ENCODE data around the gene ATP6V0A1.
A peak's percentile ranks its signal among the peaks of the same experiment; 100 is the strongest.
"Not testable (repeated sequence)": the region's sequence is repeated elsewhere in the genome, so short reads cannot be mapped to it uniquely, and the experiment has no call there.

Gene ATP6V0A1
- 7.6 to 11.4 (median 10.4) reads per million in 3 donors for total RNA-seq

DNA sequence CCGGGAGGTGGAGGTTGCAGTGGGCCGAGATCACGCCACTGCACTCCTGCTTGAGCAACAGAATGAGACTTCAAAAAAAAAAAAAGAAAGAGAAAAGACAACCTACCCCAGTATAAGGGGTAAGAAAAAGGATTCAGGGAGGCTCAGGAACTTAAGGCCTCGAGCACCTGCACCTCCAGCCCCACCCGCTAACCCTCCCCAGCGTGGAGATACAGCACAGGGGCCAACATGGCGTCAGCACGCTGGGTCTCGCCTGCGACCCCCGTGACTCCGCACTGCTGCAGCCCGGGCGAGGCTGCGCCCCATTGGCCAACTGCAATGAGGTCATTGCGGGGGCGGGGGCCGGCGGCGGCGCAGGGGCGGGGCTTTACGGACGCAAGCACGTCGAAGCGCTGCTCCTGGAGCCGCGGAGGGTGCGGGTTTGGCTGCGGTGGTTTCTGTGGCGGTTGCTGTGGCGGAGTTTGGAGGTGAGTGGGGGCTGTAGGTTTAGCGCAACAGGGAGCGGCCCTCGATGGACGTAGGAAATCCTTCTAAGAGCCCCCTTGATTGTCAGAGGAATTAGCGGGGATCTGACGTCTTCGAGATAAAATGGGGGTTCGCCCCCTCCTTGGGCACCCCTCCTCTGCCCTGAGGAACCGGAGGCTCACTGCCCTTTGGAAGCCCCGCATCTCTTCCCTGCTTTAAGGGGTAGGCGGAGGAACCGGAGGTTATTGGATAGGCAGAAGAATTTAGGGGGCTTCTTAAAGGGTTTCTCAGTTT lies at the start of gene ATP6V0A1:
ATP6V0A1 (plus strand) TSS at position 382 of the 759 bp plus-strand sequence. CDS start 2,017 bp downstream, outside the sequence.
- Histone ChIP-seq H3K4me3 (ENCODE audit: insufficient read depth, low read depth, low read length, poor library complexity, severe bottlenecking) (peak within 1 kb of the TSS; percentile 66), H3K4me1 (ENCODE audit: control insufficient read depth, insufficient read depth, low read length, poor library complexity, severe bottlenecking) (peaks cover 41% of the 10 kb centered on the region), H3K9me3 (ENCODE audit: control insufficient read depth, low read length) (no peaks in the 10 kb centered on the region), H3K27ac (ENCODE audit: insufficient read depth, low read length, poor library complexity, severe bottlenecking) (peak within 1 kb of the TSS; percentile 57), H3K36me3 (ENCODE audit: control insufficient read depth, insufficient read depth, low read length) (no peaks in the 10 kb centered on the region), H3K27me3 (replicated peaks; ENCODE audit: control insufficient read depth, insufficient read depth, low read length, poor library complexity, severe bottlenecking) (no peaks in the 10 kb centered on the region)
- DNase-seq, result peak; percentile 71 to 82 (median 77)

DNA sequence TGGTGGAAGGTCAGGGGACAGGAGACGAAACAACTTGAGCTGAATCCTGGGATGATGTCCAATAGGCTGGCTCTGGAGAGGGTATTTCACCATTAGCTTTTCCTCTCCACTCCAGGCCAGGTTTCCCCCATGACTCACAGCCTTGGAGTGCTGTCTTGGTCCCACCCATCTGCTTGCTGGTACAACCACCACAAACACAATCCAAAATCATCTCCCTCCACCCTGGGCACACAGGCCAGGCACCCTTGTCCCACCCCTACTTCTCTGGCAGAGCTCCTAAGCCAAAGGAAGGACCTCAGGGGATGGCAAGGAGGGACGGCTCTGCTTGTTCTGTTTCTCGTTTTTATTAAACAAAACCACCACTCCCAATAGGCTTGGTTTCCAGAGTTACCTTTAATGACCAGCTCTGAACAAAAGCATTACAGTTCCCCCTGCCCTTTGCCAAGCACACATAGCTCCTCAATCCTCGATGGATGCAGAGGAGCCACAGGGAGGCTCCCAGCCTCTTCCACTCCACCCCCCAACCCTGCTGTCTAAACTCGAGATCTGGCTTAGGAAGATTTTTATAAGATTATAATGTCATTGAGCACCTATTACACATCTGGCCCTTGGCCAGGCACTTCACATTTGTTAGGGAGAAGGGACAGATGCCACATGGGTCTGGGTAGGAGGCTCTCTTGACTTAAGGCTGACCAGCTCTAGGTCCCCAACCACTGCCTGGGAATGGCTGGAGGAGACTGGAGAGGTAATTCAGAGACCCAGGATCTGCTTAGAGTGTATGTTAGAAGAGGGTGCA lies 49.0 kb upstream of the ATP6V0A1 start:
- no peak for DNase-seq
- Histone ChIP-seq H3K27ac (ENCODE audit: insufficient read depth, low read length, poor library complexity, severe bottlenecking) (no peak overlapping the region), H3K9me3 (ENCODE audit: control insufficient read depth, low read length) (no peaks in the 10 kb centered on the region), H3K27me3 (replicated peaks; ENCODE audit: control insufficient read depth, insufficient read depth, low read length, poor library complexity, severe bottlenecking) (no peaks in the 10 kb centered on the region), H3K4me3 (ENCODE audit: insufficient read depth, low read depth, low read length, poor library complexity, severe bottlenecking) (no peak overlapping the region), H3K4me1 (ENCODE audit: control insufficient read depth, insufficient read depth, low read length, poor library complexity, severe bottlenecking) (peaks cover 5% of the 10 kb centered on the region), H3K36me3 (ENCODE audit: control insufficient read depth, insufficient read depth, low read length) (no peaks in the 10 kb centered on the region)

DNA sequence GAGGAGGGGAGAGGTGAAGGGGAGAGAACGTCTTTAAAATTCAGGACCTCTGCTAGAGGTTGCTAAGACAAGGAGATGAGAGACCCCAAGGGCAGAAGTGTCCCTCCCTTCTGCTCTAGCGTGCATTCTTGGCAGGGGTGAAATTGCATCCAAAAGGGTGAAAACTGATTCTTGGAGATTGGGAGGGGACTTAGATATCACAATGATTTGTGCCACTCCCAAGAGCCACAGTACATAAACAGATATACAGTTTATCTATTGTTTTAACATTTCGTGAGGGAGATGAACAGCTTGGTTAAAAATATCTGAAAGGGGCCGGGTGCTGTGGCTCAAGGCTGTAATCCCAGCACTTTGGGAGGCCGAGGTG lies 48.4 kb upstream of the ATP6V0A1 start:
- Histone ChIP-seq H3K4me3 (ENCODE audit: insufficient read depth, low read depth, low read length, poor library complexity, severe bottlenecking) (no peak overlapping the region), H3K4me1 (ENCODE audit: control insufficient read depth, insufficient read depth, low read length, poor library complexity, severe bottlenecking) (peaks cover 11% of the 10 kb centered on the region), H3K9me3 (ENCODE audit: control insufficient read depth, low read length) (no peaks in the 10 kb centered on the region), H3K36me3 (ENCODE audit: control insufficient read depth, insufficient read depth, low read length) (no peaks in the 10 kb centered on the region), H3K27me3 (replicated peaks; ENCODE audit: control insufficient read depth, insufficient read depth, low read length, poor library complexity, severe bottlenecking) (no peaks in the 10 kb centered on the region), H3K27ac (ENCODE audit: insufficient read depth, low read length, poor library complexity, severe bottlenecking) (no peak overlapping the region)
- no peak for DNase-seq

DNA sequence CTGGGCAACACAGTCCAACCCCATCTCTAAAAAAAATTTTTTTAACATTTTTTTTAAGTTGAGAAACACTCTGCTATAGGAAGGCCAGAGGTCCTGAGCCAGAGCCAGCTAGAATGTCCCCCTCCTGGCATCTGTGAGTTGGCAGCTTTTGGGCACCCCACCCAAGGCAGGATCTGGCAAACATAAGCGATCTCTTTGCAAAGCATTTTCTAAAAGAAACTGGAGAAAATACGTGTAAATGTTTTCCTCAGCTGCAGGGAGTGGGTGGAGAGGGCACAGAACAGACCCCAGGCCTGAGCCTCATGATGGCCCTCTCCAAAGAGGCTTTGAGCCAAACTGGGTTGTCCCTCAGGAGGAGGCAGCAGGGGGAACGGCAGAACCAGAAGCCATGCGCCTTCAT lies 47.3 kb upstream of the ATP6V0A1 start:
- Histone ChIP-seq H3K27ac (ENCODE audit: insufficient read depth, low read length, poor library complexity, severe bottlenecking) (no peak overlapping the region), H3K36me3 (ENCODE audit: control insufficient read depth, insufficient read depth, low read length) (no peaks in the 10 kb centered on the region), H3K4me1 (ENCODE audit: control insufficient read depth, insufficient read depth, low read length, poor library complexity, severe bottlenecking) (peaks cover 12% of the 10 kb centered on the region), H3K9me3 (ENCODE audit: control insufficient read depth, low read length) (no peaks in the 10 kb centered on the region), H3K27me3 (replicated peaks; ENCODE audit: control insufficient read depth, insufficient read depth, low read length, poor library complexity, severe bottlenecking) (no peaks in the 10 kb centered on the region), H3K4me3 (ENCODE audit: insufficient read depth, low read depth, low read length, poor library complexity, severe bottlenecking) (no peak overlapping the region)
- DNase-seq, result no peak

DNA sequence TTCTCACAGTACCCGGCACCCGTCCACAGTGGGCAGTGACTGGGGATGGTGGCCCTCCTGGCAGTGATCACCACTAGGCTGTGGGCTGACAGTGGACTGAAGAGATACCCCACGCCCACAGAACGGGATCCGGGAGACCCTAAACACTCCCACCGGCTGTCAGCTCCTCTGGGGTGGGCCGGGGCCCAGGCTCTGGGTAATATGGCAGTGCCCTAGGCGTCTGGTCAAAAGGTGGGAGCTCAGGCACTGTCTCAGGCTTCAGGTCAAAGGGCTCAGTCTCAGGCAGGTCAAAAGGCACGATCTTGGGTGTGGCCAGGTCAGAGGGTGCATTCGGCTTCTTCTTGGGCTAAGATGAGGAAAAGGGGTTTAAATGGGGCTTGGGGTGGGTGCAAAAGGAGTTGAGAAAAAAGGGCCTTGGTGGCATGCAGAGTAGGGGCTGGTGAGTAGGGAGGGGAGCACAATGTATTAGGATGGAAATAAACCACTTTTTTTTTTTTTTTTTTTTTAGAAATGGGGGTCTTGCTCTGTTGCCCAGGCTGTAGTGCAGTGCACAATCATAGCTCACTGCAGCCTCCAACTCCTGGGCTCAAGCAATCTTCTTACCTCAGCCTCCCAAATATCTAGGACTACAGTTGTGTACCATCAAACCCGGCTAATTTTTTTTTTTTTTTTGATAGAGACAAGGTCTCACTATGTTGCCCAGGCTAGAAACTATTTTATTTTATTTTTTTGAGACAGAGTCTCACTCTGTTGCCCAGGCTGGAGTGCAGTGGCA lies 46.6 kb upstream of the ATP6V0A1 start:
- DNase-seq, result no peak
- H3K4me3 ChIP-seq (ENCODE audit: insufficient read depth, low read depth, low read length, poor library complexity, severe bottlenecking), result no peak overlapping the region
- H3K4me1 ChIP-seq (ENCODE audit: control insufficient read depth, insufficient read depth, low read length, poor library complexity, severe bottlenecking), result peaks cover 12% of the 10 kb centered on the region
- no peaks in the 10 kb centered on the region for H3K36me3 ChIP-seq (ENCODE audit: control insufficient read depth, insufficient read depth, low read length)
- H3K9me3 ChIP-seq (ENCODE audit: control insufficient read depth, low read length), result no peaks in the 10 kb centered on the region
- H3K27ac ChIP-seq (ENCODE audit: insufficient read depth, low read length, poor library complexity, severe bottlenecking), result no peak overlapping the region
- H3K27me3 ChIP-seq (replicated peaks; ENCODE audit: control insufficient read depth, insufficient read depth, low read length, poor library complexity, severe bottlenecking), result no peaks in the 10 kb centered on the region

DNA sequence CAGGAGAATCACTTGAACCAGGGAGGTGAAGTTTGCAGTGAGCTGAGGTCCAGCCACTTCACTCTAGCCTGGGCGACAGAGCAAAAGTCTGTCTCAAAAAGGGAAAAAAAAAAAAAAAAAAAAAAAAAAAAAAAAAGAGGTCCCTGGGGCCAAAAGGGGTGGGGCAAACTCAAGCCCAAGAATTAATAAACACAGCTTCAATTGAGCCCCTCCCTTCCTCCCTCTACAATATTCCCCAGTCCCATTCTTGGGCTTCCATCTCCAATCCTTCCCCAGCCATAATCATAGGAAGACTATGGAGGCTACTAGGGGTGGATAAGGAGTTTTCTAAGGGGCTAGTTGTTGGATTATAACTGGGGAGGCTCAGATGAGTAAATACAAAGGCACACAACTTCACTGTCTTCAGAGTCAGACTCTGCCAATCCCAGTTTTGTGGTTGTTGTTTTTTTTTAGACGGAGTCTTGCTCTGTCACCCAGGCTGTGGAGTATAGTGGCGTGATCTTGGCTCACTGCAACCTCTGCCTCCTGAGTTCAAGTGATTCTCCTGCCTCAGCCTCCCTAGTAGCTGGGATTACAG lies 45.1 kb upstream of the ATP6V0A1 start:
- DNase-seq, result no peak
- Histone ChIP-seq H3K9me3 (ENCODE audit: control insufficient read depth, low read length) (no peaks in the 10 kb centered on the region), H3K36me3 (ENCODE audit: control insufficient read depth, insufficient read depth, low read length) (no peaks in the 10 kb centered on the region), H3K27me3 (replicated peaks; ENCODE audit: control insufficient read depth, insufficient read depth, low read length, poor library complexity, severe bottlenecking) (no peaks in the 10 kb centered on the region), H3K4me1 (ENCODE audit: control insufficient read depth, insufficient read depth, low read length, poor library complexity, severe bottlenecking) (peaks cover 12% of the 10 kb centered on the region), H3K27ac (ENCODE audit: insufficient read depth, low read length, poor library complexity, severe bottlenecking) (no peak overlapping the region), H3K4me3 (ENCODE audit: insufficient read depth, low read depth, low read length, poor library complexity, severe bottlenecking) (no peak overlapping the region)

DNA sequence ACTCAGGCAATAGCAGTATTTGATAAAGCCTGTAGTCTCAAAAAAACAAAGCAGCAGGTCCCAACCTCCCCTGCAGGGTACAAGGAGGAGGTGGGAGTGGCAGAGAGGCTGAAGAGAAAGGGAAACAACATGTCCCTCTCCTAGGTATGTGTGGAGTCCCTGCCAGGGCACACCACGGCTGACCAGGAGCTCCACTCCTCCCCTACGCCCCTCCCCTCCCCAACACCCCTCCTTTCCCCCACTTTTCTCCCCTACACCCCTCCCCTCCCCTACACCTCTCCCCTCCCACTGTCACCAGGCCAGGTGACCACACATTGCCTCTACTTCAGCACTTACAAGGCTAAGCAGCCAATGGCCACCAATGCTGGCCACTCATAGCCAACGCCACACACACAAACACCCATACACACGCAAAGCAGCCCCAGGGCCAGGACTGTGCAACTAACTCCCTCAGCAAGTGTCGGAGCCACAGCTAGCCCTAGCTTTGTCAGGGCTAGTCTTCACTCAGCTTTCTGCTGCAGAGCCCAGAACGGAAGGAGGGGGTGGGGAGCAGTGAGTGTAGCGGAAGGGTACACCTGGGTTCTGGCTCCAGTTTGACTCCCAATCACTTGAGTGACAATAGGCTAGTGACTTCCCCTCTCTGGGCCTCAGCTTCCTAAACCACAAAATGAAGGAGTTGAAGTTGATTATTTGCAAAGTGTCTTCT lies 43.8 kb upstream of the ATP6V0A1 start:
- peak overlapping the region; percentile 49 for H3K4me3 ChIP-seq (ENCODE audit: insufficient read depth, low read depth, low read length, poor library complexity, severe bottlenecking)
- no peaks in the 10 kb centered on the region for H3K27me3 ChIP-seq (replicated peaks; ENCODE audit: control insufficient read depth, insufficient read depth, low read length, poor library complexity, severe bottlenecking)
- H3K27ac ChIP-seq (ENCODE audit: insufficient read depth, low read length, poor library complexity, severe bottlenecking), result no peak overlapping the region
- no peak for DNase-seq
- H3K9me3 ChIP-seq (ENCODE audit: control insufficient read depth, low read length), result no peaks in the 10 kb centered on the region
- no peaks in the 10 kb centered on the region for H3K36me3 ChIP-seq (ENCODE audit: control insufficient read depth, insufficient read depth, low read length)
- peaks cover 12% of the 10 kb centered on the region for H3K4me1 ChIP-seq (ENCODE audit: control insufficient read depth, insufficient read depth, low read length, poor library complexity, severe bottlenecking)

DNA sequence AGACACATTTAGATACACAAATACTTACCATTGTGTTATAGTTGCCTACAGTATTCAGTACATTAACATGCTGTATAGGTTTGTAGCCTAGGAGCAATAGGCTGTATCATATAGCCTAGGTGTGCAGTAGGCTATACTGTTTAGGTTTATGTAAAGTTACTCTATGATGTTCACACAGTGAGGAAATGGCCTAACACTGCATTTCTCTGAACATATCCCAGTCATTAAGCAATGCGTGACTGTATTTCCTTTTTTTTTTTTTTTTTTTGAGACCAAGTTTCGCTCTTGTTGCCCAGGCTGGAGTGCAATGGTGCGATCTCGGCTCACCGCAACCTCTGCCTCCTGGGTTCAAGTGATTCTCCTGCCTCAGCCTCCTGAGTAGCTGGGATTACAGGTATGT lies 40.7 kb upstream of the ATP6V0A1 start:
- not testable (repeated sequence) for H3K9me3 ChIP-seq (ENCODE audit: control insufficient read depth, low read length); H3K36me3 ChIP-seq (ENCODE audit: control insufficient read depth, insufficient read depth, low read length); H3K27me3 ChIP-seq (replicated peaks; ENCODE audit: control insufficient read depth, insufficient read depth, low read length, poor library complexity, severe bottlenecking); H3K27ac ChIP-seq (ENCODE audit: insufficient read depth, low read length, poor library complexity, severe bottlenecking); DNase-seq; H3K4me3 ChIP-seq (ENCODE audit: insufficient read depth, low read depth, low read length, poor library complexity, severe bottlenecking)
- peaks cover 24% of the 10 kb centered on the region for H3K4me1 ChIP-seq (ENCODE audit: control insufficient read depth, insufficient read depth, low read length, poor library complexity, severe bottlenecking)

DNA sequence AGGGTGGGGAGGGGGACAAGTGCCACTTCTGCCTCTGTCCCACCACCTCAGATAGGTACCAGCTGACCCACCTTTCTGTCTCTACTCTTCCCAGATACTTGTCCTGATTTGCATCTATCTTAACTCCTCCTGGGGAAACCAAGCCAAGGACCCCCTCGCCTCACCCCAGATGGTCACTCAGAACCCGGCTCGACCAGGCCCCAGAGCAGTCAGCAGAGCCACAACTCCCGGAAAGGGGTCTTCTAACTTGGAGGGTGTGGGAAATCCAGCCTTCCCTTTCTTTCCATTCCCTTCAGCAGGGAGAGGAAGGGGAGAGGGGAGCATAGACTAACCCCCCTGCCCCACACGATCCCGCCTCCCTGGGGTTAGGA lies 37.6 kb upstream of the ATP6V0A1 start:
- H3K4me1 ChIP-seq (ENCODE audit: control insufficient read depth, insufficient read depth, low read length, poor library complexity, severe bottlenecking), result peaks cover 17% of the 10 kb centered on the region
- no peaks in the 10 kb centered on the region for H3K9me3 ChIP-seq (ENCODE audit: control insufficient read depth, low read length)
- peaks cover 12% of the 10 kb centered on the region for H3K27me3 ChIP-seq (replicated peaks; ENCODE audit: control insufficient read depth, insufficient read depth, low read length, poor library complexity, severe bottlenecking)
- no peak overlapping the region for H3K4me3 ChIP-seq (ENCODE audit: insufficient read depth, low read depth, low read length, poor library complexity, severe bottlenecking)
- no peak for DNase-seq
- no peak overlapping the region for H3K27ac ChIP-seq (ENCODE audit: insufficient read depth, low read length, poor library complexity, severe bottlenecking)
- H3K36me3 ChIP-seq (ENCODE audit: control insufficient read depth, insufficient read depth, low read length), result no peaks in the 10 kb centered on the region

Measured in effector memory CD4-positive, alpha-beta T cell (primary cell).